Endometrial microvascular endothelial cells (primary cell): Measurements from ENCODE around the gene PRDM15. TPM values are rescaled to one million over a fixed set of nuclear protein-coding genes. Genes with fewer than 3 reads are reported as not detected.

Source experiments
- in situ Hi-C: cut with HindIII; loops from 2 replicates; pipeline ENCODE4 v1.10.0; 2017; ENCODE audit warnings: low sequenced_read_pairs, low pct_unique_long_range_greater_than_20kb; ENCODE audit errors: inconsistent ontology term
- total RNA-seq: library from RNA; depleted of rRNA; stranded (reverse); fragments of >200 nt; gene quantifications from one replicate; pipeline ENCODE4 v1.2.3, GENCODE V29; 2015; ENCODE audit errors: inconsistent ontology term

Gene PRDM15
- total RNA-seq, 1 donor from 2014 or later: 3.8 TPM

- in situ Hi-C loops: no loop called here
Observed at GRCh38 chr21:41890355-41890754, 11.2 kb upstream of the PRDM15 start.

GRCh38 chr21:41888749-41889376 is 9.7 kb upstream of the PRDM15 start:
- in situ Hi-C loops: no loop called here

GRCh38 chr21:41887667-41888066 is 8.5 kb upstream of the PRDM15 start:
- in situ Hi-C loops: no loop called here

- in situ Hi-C loops: no loop called here
Observed at GRCh38 chr21:41886328-41886727, 7.2 kb upstream of the PRDM15 start.

GRCh38 chr21:41885341-41886024 is 6.3 kb upstream of the PRDM15 start:
- in situ Hi-C loops: no loop called here

DNA sequence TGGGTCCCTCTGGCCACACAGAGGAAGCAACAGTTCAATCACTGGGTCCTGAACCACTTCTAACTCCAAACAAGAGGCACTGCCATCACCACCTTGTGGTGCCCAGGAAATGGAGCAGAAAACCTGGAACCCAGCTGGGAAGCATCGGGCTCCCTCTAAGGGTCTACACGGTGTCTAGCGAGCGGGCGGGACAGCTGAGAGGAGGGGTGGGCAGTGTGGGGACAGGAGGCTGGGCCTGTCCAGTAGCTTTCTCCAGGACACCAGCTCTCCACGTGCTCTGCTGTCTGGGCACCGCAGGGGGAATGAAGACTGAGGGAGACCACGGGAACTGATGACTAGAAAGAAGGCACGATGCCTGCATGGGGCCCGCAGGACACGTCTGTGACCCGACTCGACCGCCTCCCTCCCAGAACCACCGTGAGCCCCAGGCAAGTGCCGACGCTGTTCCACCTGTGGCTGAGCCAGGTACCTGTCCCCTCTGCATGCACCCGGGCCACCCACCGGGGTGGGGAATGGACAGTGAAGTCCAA is 5.4 kb upstream of the PRDM15 start:
- in situ Hi-C loops: no loop called here

DNA sequence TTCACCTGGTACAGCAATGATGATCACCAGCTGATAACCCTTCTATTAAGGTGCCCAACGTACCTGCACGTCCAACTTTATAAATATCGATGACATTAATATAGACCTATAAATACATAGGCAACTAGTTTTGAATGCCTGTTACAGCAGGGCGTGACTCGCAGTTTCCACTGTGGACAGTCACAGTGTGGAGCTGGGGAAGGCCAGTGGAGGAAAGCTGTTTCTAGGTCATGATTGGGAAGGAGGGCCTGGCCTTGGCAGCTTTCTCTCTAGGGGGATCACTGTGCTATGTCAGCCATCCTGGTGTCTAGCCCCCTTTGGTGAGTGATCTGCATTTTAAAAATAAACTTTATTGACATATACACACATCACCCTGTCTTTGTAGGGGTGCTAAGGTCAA is 4.4 kb upstream of the PRDM15 start:
- in situ Hi-C loops: no loop called here

GRCh38 chr21:41881051-41881450 is 1.9 kb upstream of the PRDM15 start:
- in situ Hi-C loops: no loop called here

- in situ Hi-C loops: no loop called here
Observed at GRCh38 chr21:41880153-41880552, 1.0 kb upstream of the PRDM15 start.

DNA sequence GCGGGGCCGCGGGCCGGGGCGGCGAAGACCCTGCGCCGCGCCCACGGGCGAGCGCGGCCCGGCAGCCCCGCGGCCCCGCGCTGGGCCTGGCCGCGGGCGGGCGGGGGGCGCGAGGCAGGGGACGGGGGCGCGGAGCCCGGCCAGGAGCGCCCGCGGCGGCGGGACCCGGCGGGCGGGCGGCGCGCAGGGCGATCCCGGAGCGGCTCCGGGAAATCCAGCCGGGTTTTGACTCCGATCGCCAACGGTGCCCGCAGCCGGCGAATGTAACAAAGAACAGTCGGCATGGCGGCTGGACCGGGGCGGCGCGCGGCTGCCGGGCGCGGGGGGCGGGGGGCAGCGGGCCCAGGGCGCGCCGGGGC is 334 bp downstream of the PRDM15 start:
- in situ Hi-C loops: no loop called here

GRCh38 chr21:41877901-41878830 is 978 bp downstream of the PRDM15 start:
- in situ Hi-C loops: no loop called here

- in situ Hi-C loops: no loop called here
Observed at GRCh38 chr21:41876928-41877652, 2.1 kb downstream of the PRDM15 start.

DNA sequence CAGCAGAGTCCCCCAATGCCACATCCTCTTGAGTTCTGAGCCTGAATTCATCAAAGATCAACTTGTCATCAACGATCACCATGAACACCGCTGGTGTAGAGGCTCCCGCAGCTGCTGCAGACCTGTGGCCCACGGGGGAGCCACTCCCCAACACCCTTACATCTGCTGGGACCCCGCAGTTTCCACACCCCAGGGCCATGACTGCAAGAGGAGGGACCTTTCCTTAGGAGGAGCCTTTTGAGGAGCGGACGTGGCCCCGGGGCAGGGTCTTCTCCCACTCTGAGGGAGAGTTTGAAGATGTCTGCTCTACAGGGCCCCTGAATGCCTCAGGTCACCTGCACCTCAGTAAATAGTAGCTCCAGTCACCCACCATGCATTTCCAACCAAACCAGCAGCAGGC is 2.7 kb downstream of the PRDM15 start:
- in situ Hi-C loops: no loop called here

GRCh38 chr21:41875086-41875485 is 4.1 kb downstream of the PRDM15 start:
- in situ Hi-C loops: no loop called here

- in situ Hi-C loops: no loop called here
Observed at GRCh38 chr21:41874611-41875010, 4.5 kb downstream of the PRDM15 start.

- in situ Hi-C loops: no loop called here
Observed at GRCh38 chr21:41873426-41873825, 5.7 kb downstream of the PRDM15 start.

GRCh38 chr21:41873005-41873404 is 6.1 kb downstream of the PRDM15 start:
- in situ Hi-C loops: no loop called here

DNA sequence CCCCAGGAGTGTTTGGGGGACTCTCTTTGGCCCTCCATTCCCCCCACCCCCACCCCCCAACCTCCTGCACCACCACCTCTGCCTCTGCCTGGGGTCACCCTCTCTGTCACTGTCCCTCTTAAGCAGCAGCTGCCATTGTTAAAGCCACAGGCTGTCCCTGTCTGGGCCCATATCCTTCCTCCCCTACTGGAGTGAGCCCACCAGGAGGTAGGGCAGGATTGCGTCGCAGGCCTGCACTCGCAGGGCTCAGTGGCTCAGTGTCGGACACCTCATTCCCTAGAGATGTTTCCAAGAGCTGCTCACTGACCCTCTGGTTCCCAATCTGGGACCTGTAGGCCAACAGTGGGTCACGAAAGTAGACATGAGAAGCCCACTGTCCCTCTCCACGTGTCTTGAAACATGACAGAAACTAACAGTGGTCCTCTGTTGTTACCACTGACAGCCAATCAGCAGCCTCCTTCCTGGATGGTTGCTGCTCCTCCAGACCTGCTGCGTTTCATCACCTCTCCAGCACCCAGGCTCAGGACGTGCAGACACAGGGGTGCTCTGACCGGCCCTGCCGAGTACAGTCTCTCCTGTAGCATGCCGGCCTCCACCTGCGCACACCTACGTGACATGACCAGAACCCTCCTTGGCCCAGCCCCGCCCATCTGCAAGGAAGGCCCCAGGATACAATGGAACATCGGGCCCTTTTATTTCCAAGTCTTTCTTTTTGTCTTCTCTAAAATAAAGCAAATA is 7.7 kb downstream of the PRDM15 start:
- in situ Hi-C loops: no loop called here
